ENCODE data around the gene KLF7. TPM values are rescaled to one million over a fixed set of nuclear protein-coding genes. Genes with fewer than 3 reads are reported as not detected.

Gene KLF7
- total RNA-seq, 2 donors from 2014 or later: 27.2 to 28.3 TPM

DNA sequence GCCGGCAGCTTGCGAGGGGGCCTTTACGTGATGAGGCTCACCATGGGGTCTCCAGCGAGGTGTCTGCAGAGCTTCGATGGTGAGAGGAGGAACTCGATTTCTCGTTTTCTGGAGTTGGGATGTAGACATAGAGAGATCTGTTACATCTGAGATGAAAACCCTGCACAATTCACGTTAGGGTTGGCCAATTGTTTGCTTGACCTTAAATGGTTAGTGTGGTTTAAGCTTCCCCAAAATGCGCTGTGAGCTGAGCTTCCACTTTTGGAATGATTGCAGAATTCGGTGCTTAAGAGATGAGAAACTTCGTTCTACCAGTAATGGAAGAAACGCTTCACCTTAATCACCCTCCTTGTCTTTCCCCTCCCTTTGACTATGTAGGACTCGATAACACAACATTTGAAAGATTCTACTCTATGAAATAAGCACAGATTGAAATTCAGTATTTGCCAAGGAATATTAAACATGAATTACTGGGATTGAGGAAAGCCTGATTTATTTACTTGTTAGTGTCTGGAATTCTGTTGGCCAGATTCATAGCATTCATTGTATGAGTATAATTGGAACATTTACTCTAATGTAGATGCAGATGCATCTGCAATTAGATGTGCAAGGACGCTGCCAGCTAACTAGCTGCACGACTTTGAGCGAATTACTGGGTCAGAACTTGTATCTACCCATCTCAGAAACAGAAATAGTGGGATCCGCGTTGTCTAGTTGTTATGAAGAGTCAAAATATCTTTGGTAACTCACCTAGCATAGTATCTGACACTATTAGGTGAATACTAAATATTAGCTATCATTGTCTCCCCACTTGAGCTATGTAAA lies 1.6 kb upstream of the KLF7 start:
- no peaks in the 10 kb centered on the region for H3K36me3 ChIP-seq
- no peaks in the 10 kb centered on the region for H3K9me3 ChIP-seq
- ATAC-seq (ENCODE audit: insufficient number of reproducible peaks, low FRiP score, low read depth) (no peak), DNase-seq (ENCODE audit: low spot score) (no peak)
- H3K27ac ChIP-seq: peak overlapping the region; percentile 100
- H3K4me3 ChIP-seq: peak overlapping the region; percentile 95
- H3K4me1 ChIP-seq (ENCODE audit: control insufficient read depth in 1 of 2, low read depth in 2 of 2): peaks cover 7 to 14% of the 10 kb centered on the region in 2 donors
- TF ChIP-seq, protein P1, sequence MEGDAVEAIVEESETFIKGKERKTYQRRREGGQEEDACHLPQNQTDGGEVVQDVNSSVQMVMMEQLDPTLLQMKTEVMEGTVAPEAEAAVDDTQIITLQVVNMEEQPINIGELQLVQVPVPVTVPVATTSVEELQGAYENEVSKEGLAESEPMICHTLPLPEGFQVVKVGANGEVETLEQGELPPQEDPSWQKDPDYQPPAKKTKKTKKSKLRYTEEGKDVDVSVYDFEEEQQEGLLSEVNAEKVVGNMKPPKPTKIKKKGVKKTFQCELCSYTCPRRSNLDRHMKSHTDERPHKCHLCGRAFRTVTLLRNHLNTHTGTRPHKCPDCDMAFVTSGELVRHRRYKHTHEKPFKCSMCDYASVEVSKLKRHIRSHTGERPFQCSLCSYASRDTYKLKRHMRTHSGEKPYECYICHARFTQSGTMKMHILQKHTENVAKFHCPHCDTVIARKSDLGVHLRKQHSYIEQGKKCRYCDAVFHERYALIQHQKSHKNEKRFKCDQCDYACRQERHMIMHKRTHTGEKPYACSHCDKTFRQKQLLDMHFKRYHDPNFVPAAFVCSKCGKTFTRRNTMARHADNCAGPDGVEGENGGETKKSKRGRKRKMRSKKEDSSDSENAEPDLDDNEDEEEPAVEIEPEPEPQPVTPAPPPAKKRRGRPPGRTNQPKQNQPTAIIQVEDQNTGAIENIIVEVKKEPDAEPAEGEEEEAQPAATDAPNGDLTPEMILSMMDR (IDR thresholded peaks at IDR 0.05): no peak
- no peaks in the 10 kb centered on the region for H3K27me3 ChIP-seq (replicated peaks; ENCODE audit: insufficient read depth)

DNA sequence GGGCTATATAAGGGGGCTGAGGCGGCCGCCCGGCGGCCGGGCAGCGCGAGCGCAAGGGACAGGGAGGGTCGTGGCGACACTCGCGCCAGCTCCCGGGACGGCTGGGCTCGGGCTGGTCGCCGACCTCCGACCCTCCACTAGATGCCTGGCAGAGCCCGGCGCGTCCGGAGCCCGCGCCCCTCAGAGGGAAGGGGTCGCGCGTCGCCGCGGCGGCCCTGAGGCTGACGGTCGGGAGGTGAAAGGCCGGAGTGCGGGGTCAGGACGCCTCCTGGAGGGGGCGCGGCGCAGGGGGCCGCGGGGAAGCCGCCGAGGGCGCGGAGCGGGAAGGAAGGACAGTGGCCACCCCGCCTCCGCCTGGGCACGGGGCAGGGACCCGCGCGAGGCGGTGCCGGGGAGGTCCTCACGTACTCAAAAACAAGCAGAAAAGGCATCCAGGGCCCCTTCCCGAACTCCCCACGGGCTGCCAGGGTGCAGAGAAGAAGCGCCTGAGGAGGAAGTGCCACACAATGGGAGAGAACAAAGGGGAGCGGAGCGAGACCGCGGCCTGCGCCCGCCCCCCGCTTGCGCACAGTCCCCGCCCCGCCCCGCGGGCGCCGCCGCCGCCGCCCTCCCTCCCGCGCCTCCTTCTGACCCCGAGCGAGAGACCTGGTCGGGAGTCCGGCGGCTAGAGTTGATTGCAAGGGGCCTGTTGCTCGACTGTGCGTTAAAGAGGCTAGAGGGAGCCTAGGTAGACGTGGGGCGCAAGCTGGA lies 776 bp upstream of the KLF7 start:
- Histone ChIP-seq H3K27me3 (replicated peaks; ENCODE audit: insufficient read depth) (no peaks in the 10 kb centered on the region), H3K4me1 (ENCODE audit: control insufficient read depth in 1 of 2, low read depth in 2 of 2) (peaks cover 12 to 22% of the 10 kb centered on the region in 2 donors), H3K9me3 (no peaks in the 10 kb centered on the region), H3K36me3 (no peaks in the 10 kb centered on the region), H3K4me3 (peak overlapping the region; percentile 95), H3K27ac (peak overlapping the region; percentile 100)
- DNase-seq (ENCODE audit: low spot score) (peak; percentile 12), ATAC-seq (ENCODE audit: insufficient number of reproducible peaks, low FRiP score, low read depth) (peak; percentile 34)
- TF ChIP-seq, protein P1 (IDR thresholded peaks at IDR 0.05): peak; percentile 53

DNA sequence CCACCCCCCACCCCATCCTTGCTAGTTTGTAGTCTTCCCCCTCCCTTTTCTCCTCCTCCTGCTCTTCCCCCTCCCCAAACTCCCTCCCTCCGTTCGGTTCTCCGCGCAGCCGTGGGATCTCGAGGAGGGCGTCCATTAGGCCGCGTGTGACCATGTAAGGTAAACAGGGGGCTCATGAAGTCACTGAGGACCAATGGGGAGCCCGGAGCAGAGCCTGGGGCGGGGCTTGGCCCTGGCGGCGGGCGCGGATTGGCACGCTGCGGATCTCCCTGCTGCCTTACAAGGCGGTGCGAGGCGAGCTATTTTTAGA lies 246 bp upstream of the KLF7 start:
- Histone ChIP-seq H3K36me3 (no peaks in the 10 kb centered on the region), H3K9me3 (no peaks in the 10 kb centered on the region), H3K4me3 (peak overlapping the region; percentile 95), H3K27ac (peak overlapping the region; percentile 100), H3K27me3 (replicated peaks; ENCODE audit: insufficient read depth) (no peaks in the 10 kb centered on the region), H3K4me1 (ENCODE audit: control insufficient read depth in 1 of 2, low read depth in 2 of 2) (peaks cover 17 to 27% of the 10 kb centered on the region in 2 donors)
- TF ChIP-seq, protein P1 (IDR thresholded peaks at IDR 0.05): no peak
- DNase-seq (ENCODE audit: low spot score) (peak; percentile 94), ATAC-seq (ENCODE audit: insufficient number of reproducible peaks, low FRiP score, low read depth) (peak; percentile 82)

DNA sequence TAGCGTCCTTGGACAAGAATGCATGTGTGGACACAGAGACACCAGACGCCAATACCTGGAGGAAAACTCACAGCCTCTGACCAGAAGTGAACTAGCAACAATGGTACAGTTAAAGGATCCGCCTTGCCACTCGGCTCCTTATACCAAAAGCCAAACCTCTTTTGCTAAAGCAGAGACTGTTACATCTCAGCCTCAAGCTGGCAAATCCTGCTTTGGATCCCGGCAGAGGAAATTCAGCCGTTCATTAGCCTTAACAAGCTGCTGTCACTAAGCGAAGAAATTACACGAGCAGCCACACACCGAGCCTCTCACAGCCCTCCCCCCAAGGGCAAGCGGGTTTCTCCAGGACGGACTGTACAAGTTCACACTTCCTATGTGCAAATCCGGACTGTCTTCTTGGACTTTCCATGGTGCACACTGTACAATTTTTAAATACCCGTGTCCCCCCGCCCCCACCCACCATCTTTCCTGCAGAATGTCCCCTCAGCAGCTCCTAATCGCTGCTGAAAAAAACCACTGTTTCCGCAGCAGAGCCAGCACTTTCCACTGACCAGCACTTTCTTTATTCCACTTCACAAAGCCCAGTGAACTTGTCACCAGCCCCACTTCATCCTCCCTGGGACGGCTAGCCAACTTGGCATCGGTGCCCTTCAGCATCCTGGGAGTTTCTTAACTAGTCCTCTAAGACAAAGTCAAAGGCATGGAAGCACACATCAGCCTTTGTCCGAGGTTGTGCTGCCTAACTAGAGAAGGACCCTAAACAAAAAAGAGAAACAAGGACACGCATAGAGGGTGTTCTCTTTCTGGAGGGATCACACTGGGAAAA lies 1.5 kb downstream of the KLF7 start:
- TF ChIP-seq, protein P1 (IDR thresholded peaks at IDR 0.05): no peak
- peak; percentile 8 for ATAC-seq (ENCODE audit: insufficient number of reproducible peaks, low FRiP score, low read depth)
- peak; percentile 15 for DNase-seq (ENCODE audit: low spot score)
- peak overlapping the region; percentile 99 to 100 for H3K27ac ChIP-seq
- peaks cover 24 to 45% of the 10 kb centered on the region in 2 donors for H3K4me1 ChIP-seq (ENCODE audit: control insufficient read depth in 1 of 2, low read depth in 2 of 2)
- peak overlapping the region; percentile 95 for H3K4me3 ChIP-seq
- H3K27me3 ChIP-seq (replicated peaks; ENCODE audit: insufficient read depth): no peaks in the 10 kb centered on the region
- no peaks in the 10 kb centered on the region for H3K36me3 ChIP-seq
- H3K9me3 ChIP-seq: no peaks in the 10 kb centered on the region

DNA sequence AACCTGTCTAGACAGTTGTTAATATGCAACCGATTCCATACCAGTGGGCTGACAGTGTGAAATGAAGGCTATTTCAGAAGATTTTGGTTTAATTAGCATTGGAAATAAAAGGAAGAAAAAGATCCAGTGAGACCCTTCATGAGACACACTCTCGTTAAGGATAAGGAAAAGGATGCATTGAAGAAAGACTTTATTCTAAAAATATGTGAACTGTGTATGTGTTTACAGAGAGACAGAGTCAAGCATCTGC lies 2.1 kb downstream of the KLF7 start:
- Histone ChIP-seq H3K4me1 (ENCODE audit: control insufficient read depth in 1 of 2, low read depth in 2 of 2) (peaks cover 28 to 50% of the 10 kb centered on the region in 2 donors), H3K36me3 (no peaks in the 10 kb centered on the region), H3K27me3 (replicated peaks; ENCODE audit: insufficient read depth) (no peaks in the 10 kb centered on the region), H3K27ac (peak overlapping the region; percentile 99 to 100), H3K9me3 (no peaks in the 10 kb centered on the region), H3K4me3 (peak overlapping the region; percentile 95)
- no peak for ATAC-seq (ENCODE audit: insufficient number of reproducible peaks, low FRiP score, low read depth)
- no peak for DNase-seq (ENCODE audit: low spot score)
- TF ChIP-seq, protein P1 (IDR thresholded peaks at IDR 0.05): no peak

All from thoracic aorta (tissue), 2 donors.